ENCODE measurements around the gene RPL32. TPM values are rescaled to one million over a fixed set of nuclear protein-coding genes. Genes with fewer than 3 reads are reported as not detected.

Gene RPL32
- total RNA-seq, 1 donor, result 524 TPM

DNA sequence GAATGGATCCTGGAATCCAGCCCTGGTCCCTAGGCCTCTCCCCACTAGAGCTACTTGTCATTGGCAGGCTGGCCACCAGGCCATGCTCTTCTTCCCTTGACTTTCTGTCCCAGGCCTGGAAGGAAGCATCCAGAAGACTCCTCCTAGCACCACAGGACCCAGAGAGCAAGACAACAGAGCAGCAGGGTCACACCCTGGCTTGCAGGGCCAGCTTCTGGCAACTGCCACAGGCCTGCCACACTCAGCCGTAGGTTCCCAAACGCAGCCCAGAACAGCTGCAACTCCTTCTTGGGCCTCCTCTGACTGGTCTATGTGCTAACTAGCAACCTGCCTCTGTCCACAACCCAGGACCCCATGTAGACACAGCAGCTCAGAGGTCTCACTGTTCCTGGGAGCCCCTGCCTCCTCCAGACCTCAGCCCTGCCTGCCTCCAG lies 36.8 kb upstream of the RPL32 start:
- no peaks in the 10 kb centered on the region for H3K27me3 ChIP-seq (ENCODE audit: insufficient read depth, low read length)
- no peaks in the 10 kb centered on the region for H3K79me2 ChIP-seq (ENCODE audit: insufficient read depth, low read length)
- no peaks in the 10 kb centered on the region for H3K4me1 ChIP-seq (ENCODE audit: insufficient read depth, low read length)
- no peaks in the 10 kb centered on the region for H3K9me3 ChIP-seq (ENCODE audit: low read depth, low read length)
- H3K27ac ChIP-seq (ENCODE audit: low read depth, low read length), result no peak overlapping the region
- no peak overlapping the region for H3K4me2 ChIP-seq (ENCODE audit: insufficient read depth, low read length)
- H3K4me3 ChIP-seq (ENCODE audit: insufficient read depth, low read length), result no peak overlapping the region
- no peak for DNase-seq (ENCODE audit: insufficient read length, low spot score, missing footprints)
- no peak overlapping the region for H2AFZ ChIP-seq (ENCODE audit: low read length)
- no peak for TF ChIP-seq CTCF (IDR thresholded peaks at IDR 0.05; ENCODE audit: extremely low read depth, low read depth, low read length)
- H3K36me3 ChIP-seq (ENCODE audit: insufficient read depth, low read length), result no peaks in the 10 kb centered on the region
- no peaks in the 10 kb centered on the region for H4K20me1 ChIP-seq (ENCODE audit: insufficient read depth, low read length)

DNA sequence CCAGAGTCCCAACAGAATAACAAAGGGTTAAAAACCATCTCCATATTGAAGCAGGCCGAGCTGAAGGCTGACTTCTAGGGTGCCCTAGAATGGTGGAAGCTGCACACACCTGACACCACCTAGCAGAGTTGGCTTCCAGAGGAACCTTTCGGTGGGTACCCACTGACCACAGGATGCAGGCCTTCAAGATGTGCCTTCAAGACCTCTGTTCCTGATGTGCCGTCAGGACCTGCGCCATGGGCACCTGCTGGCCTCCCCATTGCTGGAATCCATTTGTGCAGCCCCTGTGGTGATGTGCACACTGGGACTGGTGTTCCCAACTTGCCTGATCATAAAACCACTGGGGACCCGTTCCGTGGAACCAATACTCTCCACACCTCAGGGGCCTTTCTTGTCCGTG lies 35.7 kb upstream of the RPL32 start:
- no peak overlapping the region for H3K27ac ChIP-seq (ENCODE audit: low read depth, low read length)
- no peak for DNase-seq (ENCODE audit: insufficient read length, low spot score, missing footprints)
- TF ChIP-seq CTCF (IDR thresholded peaks at IDR 0.05; ENCODE audit: extremely low read depth, low read depth, low read length), result no peak
- no peak overlapping the region for H2AFZ ChIP-seq (ENCODE audit: low read length)
- H3K4me1 ChIP-seq (ENCODE audit: insufficient read depth, low read length), result no peaks in the 10 kb centered on the region
- no peak overlapping the region for H3K4me3 ChIP-seq (ENCODE audit: insufficient read depth, low read length)
- H3K4me2 ChIP-seq (ENCODE audit: insufficient read depth, low read length), result no peak overlapping the region
- H3K79me2 ChIP-seq (ENCODE audit: insufficient read depth, low read length), result no peaks in the 10 kb centered on the region
- H3K36me3 ChIP-seq (ENCODE audit: insufficient read depth, low read length), result no peaks in the 10 kb centered on the region
- H4K20me1 ChIP-seq (ENCODE audit: insufficient read depth, low read length), result no peaks in the 10 kb centered on the region
- no peaks in the 10 kb centered on the region for H3K27me3 ChIP-seq (ENCODE audit: insufficient read depth, low read length)
- no peaks in the 10 kb centered on the region for H3K9me3 ChIP-seq (ENCODE audit: low read depth, low read length)

GRCh38 chr3:12875857-12876836 lies 34.8 kb upstream of the RPL32 start:
- H3K4me3 ChIP-seq (ENCODE audit: insufficient read depth, low read length), result peak overlapping the region; percentile 33
- DNase-seq (ENCODE audit: insufficient read length, low spot score, missing footprints), result no peak
- no peaks in the 10 kb centered on the region for H4K20me1 ChIP-seq (ENCODE audit: insufficient read depth, low read length)
- no peak overlapping the region for H3K27ac ChIP-seq (ENCODE audit: low read depth, low read length)
- no peaks in the 10 kb centered on the region for H3K4me1 ChIP-seq (ENCODE audit: insufficient read depth, low read length)
- no peaks in the 10 kb centered on the region for H3K9me3 ChIP-seq (ENCODE audit: low read depth, low read length)
- H3K4me2 ChIP-seq (ENCODE audit: insufficient read depth, low read length), result peak overlapping the region; percentile 36
- no peak for TF ChIP-seq CTCF (IDR thresholded peaks at IDR 0.05; ENCODE audit: extremely low read depth, low read depth, low read length)
- H3K79me2 ChIP-seq (ENCODE audit: insufficient read depth, low read length), result no peaks in the 10 kb centered on the region
- no peak overlapping the region for H2AFZ ChIP-seq (ENCODE audit: low read length)
- no peaks in the 10 kb centered on the region for H3K36me3 ChIP-seq (ENCODE audit: insufficient read depth, low read length)
- H3K27me3 ChIP-seq (ENCODE audit: insufficient read depth, low read length), result no peaks in the 10 kb centered on the region

GRCh38 chr3:12871404-12871983 lies 30.1 kb upstream of the RPL32 start:
- no peak overlapping the region for H3K27ac ChIP-seq (ENCODE audit: low read depth, low read length)
- H2AFZ ChIP-seq (ENCODE audit: low read length), result no peak overlapping the region
- TF ChIP-seq CTCF (IDR thresholded peaks at IDR 0.05; ENCODE audit: extremely low read depth, low read depth, low read length), result no peak
- H3K4me2 ChIP-seq (ENCODE audit: insufficient read depth, low read length), result peak overlapping the region; percentile 36
- H3K27me3 ChIP-seq (ENCODE audit: insufficient read depth, low read length), result peaks cover 5% of the 10 kb centered on the region
- no peaks in the 10 kb centered on the region for H3K9me3 ChIP-seq (ENCODE audit: low read depth, low read length)
- H3K79me2 ChIP-seq (ENCODE audit: insufficient read depth, low read length), result no peaks in the 10 kb centered on the region
- no peak overlapping the region for H3K4me3 ChIP-seq (ENCODE audit: insufficient read depth, low read length)
- H4K20me1 ChIP-seq (ENCODE audit: insufficient read depth, low read length), result no peaks in the 10 kb centered on the region
- no peaks in the 10 kb centered on the region for H3K4me1 ChIP-seq (ENCODE audit: insufficient read depth, low read length)
- no peak for DNase-seq (ENCODE audit: insufficient read length, low spot score, missing footprints)
- no peaks in the 10 kb centered on the region for H3K36me3 ChIP-seq (ENCODE audit: insufficient read depth, low read length)

All from osteoblast (primary cell).